Measurements from ENCODE around the gene NCBP1. TPM values are rescaled to one million over a fixed set of nuclear protein-coding genes. Genes with fewer than 3 reads are reported as not detected.
"Not testable (repeated sequence)": the region's sequence is repeated elsewhere in the genome, so short reads cannot be mapped to it uniquely, and the experiment has no call there.

Gene NCBP1, protein sequence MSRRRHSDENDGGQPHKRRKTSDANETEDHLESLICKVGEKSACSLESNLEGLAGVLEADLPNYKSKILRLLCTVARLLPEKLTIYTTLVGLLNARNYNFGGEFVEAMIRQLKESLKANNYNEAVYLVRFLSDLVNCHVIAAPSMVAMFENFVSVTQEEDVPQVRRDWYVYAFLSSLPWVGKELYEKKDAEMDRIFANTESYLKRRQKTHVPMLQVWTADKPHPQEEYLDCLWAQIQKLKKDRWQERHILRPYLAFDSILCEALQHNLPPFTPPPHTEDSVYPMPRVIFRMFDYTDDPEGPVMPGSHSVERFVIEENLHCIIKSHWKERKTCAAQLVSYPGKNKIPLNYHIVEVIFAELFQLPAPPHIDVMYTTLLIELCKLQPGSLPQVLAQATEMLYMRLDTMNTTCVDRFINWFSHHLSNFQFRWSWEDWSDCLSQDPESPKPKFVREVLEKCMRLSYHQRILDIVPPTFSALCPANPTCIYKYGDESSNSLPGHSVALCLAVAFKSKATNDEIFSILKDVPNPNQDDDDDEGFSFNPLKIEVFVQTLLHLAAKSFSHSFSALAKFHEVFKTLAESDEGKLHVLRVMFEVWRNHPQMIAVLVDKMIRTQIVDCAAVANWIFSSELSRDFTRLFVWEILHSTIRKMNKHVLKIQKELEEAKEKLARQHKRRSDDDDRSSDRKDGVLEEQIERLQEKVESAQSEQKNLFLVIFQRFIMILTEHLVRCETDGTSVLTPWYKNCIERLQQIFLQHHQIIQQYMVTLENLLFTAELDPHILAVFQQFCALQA
- total RNA-seq: 10 to 100 TPM; 37.6 to 41.7 TPM

DNA sequence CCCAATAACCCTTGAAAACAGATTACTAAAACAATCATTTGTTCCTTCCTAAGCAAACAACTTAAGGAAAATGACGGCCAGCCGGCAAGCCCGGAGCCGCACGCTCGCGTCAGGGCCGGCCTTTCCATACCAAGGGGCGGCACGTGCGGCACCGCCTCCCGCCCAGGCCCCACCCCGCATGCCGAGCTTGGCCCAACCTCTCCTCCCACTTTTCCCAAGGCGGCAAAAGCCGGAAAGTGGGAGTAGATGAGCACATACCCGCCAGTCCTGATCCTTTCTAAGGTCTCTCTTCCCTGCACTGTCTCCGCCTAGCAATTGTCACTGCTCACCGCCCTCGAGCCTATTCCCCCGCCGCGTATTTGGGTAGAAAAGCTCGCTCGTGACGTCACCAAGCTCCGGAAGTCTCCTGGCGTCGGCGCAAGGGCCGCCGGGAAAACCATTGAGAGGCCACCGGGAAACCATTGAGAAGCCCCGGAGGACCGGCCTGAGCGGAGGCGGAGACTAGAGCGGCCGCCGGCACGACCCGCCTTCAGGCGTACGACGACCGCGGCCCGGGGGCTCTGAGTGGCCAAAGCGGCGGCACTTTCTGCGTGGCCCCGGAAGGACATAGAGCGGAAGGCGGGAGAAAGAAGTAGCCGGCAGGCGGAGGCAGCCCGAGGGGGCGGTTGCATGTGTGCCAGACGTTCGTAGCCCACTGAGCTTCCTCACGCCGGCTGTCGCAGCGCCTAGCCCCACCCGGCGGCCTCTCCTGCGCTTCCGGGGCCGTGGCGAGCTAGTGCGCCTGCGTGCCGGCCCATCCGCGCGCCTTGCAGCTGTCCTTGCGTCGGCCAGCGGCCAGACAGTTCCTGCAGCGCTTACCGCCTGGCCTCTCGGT, at the start of gene NCBP1, which contains the start of gene TSTD2:
Gene NCBP1 (plus strand): TSS at position 837 of the 874 bp plus-strand sequence. CDS start 61 bp downstream, outside the sequence.
Gene TSTD2 (minus strand): TSS at position 384 of the 874 bp plus-strand sequence. CDS start 5,806 bp downstream, outside the sequence.
- peaks cover 19% of the 10 kb centered on the region for H3K36me3 Mint-ChIP-seq (ENCODE audit: low read depth)
- intact Hi-C loops (cut with micrococcal nuclease): no loop called here
- POLR2A ChIA-PET: interaction anchor here (0.6 to 2.7 kb wide), 16 partner anchors 9 to 370 kb away, joined by 3 to 15 read pairs (median 4); partner anchors contain the start of gene XPA
- peak; percentile 98 for DNase-seq
- CTCF ChIA-PET: interaction anchor here (0.9 to 7.7 kb wide), 9 partner anchors 9 to 258 kb away, joined by 3 to 81 read pairs (median 6); partner anchors contain the start of gene TDRD7
- peaks cover 48% of the 10 kb centered on the region for H3K4me1 Mint-ChIP-seq (ENCODE audit: low read depth)
- peak within 1 kb of the TSS; percentile 98 for H3K4me3 Mint-ChIP-seq
- TF ChIP-seq, protein P1, sequence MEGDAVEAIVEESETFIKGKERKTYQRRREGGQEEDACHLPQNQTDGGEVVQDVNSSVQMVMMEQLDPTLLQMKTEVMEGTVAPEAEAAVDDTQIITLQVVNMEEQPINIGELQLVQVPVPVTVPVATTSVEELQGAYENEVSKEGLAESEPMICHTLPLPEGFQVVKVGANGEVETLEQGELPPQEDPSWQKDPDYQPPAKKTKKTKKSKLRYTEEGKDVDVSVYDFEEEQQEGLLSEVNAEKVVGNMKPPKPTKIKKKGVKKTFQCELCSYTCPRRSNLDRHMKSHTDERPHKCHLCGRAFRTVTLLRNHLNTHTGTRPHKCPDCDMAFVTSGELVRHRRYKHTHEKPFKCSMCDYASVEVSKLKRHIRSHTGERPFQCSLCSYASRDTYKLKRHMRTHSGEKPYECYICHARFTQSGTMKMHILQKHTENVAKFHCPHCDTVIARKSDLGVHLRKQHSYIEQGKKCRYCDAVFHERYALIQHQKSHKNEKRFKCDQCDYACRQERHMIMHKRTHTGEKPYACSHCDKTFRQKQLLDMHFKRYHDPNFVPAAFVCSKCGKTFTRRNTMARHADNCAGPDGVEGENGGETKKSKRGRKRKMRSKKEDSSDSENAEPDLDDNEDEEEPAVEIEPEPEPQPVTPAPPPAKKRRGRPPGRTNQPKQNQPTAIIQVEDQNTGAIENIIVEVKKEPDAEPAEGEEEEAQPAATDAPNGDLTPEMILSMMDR (IDR thresholded peaks at IDR 0.05): no peak
- H3K9me3 Mint-ChIP-seq: no peaks in the 10 kb centered on the region
- peak within 1 kb of the TSS; percentile 99 for H3K27ac Mint-ChIP-seq
- H3K27me3 Mint-ChIP-seq: no peaks in the 10 kb centered on the region
- ATAC-seq: peak; percentile 91

DNA sequence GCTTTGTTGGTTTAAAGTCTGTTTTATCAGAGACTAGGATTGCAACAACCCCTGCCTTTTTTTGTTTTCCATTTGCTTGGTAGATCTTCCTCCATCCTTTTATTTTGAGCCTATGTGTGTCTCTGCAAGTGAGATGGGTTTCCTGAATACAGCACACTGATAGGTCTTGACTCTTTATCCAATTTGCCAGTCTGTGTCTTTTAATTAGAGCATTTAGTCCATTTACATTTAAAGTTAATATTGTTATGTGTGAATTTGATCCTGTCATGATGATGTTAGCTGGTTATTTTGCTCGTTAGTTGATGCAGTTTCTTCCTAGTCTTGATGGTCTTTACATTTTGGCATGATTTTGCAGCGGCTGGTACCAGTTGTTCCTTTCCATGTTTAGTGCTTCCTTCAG, 48.8 kb upstream of the NCBP1 start:
- H3K9me3 Mint-ChIP-seq; CTCF ChIA-PET; DNase-seq; H3K4me1 Mint-ChIP-seq (ENCODE audit: low read depth); H3K27me3 Mint-ChIP-seq; H3K27ac Mint-ChIP-seq; H3K4me3 Mint-ChIP-seq; POLR2A ChIA-PET; H3K36me3 Mint-ChIP-seq (ENCODE audit: low read depth); ATAC-seq; intact Hi-C loops (cut with micrococcal nuclease): not testable (repeated sequence)

DNA sequence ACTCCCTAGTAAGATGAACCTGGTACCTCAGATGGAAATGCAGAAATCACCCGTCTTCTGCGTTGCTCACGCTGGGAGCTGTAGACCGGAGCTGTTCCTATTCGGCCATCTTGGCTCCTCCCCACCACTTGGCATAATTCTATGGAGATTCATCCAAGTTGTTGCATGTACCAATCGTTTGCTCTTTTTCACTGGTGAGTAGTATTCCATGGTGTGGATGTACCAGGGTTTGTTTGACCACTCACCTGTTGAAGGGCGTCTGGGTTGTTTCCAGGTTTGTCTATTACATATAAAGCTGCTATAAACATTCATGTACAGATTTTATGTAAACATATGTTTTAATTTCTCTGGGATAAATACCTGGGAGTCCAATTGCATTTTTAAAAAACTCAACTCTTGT, 46.7 kb upstream of the NCBP1 start:
- H3K36me3 Mint-ChIP-seq (ENCODE audit: low read depth); DNase-seq; CTCF ChIA-PET; H3K4me1 Mint-ChIP-seq (ENCODE audit: low read depth); ATAC-seq; H3K9me3 Mint-ChIP-seq; H3K27ac Mint-ChIP-seq; H3K4me3 Mint-ChIP-seq; intact Hi-C loops (cut with micrococcal nuclease); H3K27me3 Mint-ChIP-seq: not testable (repeated sequence)
- POLR2A ChIA-PET: interaction anchor here (1.0 kb wide), 1 partner anchor 9 kb away, joined by 3 read pairs; no protein-coding TSS in a partner anchor

DNA sequence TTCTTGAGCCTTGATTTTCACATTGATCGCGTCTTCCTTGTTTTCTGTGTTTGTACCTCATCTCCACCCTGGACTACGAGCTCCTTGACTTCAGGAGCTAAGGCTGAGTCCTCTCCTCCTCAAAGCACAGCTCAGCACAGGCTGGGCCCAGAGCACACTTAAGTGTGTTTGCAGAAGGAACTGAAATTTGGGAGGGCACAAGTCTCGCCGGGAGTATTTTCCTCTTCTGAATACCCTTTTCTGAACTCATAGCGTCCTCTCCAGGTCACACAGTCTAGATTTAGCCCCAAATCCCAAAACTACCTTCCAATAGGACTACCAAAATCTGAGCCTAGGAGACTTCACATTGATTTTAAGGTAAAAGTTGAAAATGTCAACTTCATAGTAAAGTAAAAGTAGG, 42.1 kb upstream of the NCBP1 start:
- ChIA-PET POLR2A (no interaction called here), CTCF (interaction anchor here (1.1 to 2.0 kb wide), 2 partner anchors 12 to 123 kb away, joined by 3 to 9 read pairs; no protein-coding TSS in a partner anchor)
- H3K27me3 Mint-ChIP-seq: peaks cover 3% of the 10 kb centered on the region
- no peaks in the 10 kb centered on the region for H3K36me3 Mint-ChIP-seq (ENCODE audit: low read depth)
- H3K4me3 Mint-ChIP-seq: no peak overlapping the region
- H3K4me1 Mint-ChIP-seq (ENCODE audit: low read depth): no peaks in the 10 kb centered on the region
- H3K9me3 Mint-ChIP-seq: peaks cover 4% of the 10 kb centered on the region
- H3K27ac Mint-ChIP-seq: no peak overlapping the region
- TF ChIP-seq, protein P1 (IDR thresholded peaks at IDR 0.05): no peak
- DNase-seq (no peak), ATAC-seq (no peak)
- intact Hi-C loops (cut with micrococcal nuclease): no loop called here

DNA sequence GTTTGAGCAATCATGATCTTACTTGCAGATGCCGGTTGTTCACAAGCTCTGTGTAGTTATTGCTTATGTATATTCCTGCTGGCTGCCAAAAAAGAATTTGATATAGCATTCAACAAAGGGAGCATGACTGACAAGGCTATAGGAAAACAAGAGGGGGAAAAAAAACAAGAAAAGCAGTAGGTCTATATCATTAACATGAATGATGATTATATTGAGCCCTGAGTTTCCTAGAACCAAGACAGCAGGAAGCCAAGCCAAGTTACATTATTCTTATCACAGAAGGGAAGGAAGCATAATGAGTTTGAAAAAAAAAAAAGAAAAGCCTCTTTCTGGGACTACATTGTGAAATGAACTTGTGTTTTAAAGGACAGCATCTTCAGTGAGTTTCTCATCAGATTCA, 41.5 kb upstream of the NCBP1 start:
- Mint-ChIP-seq H3K27me3 (peaks cover 3% of the 10 kb centered on the region), H3K27ac (no peak overlapping the region), H3K4me1 (ENCODE audit: low read depth) (no peaks in the 10 kb centered on the region), H3K9me3 (peaks cover under 1% of the 10 kb centered on the region), H3K36me3 (ENCODE audit: low read depth) (no peaks in the 10 kb centered on the region), H3K4me3 (no peak overlapping the region)
- CTCF ChIA-PET: interaction anchor here (1.1 kb wide), 1 partner anchor 11 kb away, joined by 3 read pairs; no protein-coding TSS in a partner anchor
- POLR2A ChIA-PET: no interaction called here
- no peak for ATAC-seq
- intact Hi-C loops (cut with micrococcal nuclease): no loop called here
- no peak for DNase-seq
- TF ChIP-seq, protein P1 (IDR thresholded peaks at IDR 0.05): no peak
